Activated CD8-positive, alpha-beta memory T cell treated with anti-CD3 and anti-CD28 coated beads, Interleukin-2, amount 50 U/mL, for 1 hour (primary cell): ENCODE data around the gene AGAP1.

ENCODE experiments used
- DNase-seq: peaks from one replicate; pipeline ENCODE4 v3.0.0-alpha.2; 2020; ENCODE audit errors: extremely low read depth

AGAP1 gene

DNA sequence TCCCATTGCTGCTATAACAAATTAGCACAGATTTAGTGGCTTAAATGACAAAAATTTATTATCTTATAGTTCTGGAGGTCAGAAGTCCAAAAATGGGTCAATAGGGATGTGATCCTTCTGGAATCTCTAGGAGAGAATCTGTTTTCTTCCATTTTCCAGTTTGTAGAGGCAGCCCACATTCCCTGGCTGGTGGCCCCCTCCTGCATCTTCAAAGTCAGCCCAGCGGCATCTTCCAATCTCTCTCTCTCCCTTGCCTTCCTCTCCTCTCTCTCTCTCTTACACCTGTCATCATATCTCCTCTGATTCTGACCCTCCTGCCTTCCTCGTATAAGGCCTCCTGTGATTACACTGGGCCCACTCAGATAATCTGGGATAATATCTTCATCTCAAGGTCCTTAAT lies 3.9 kb upstream of the AGAP1 start:
- DNase-seq = no peak

DNA sequence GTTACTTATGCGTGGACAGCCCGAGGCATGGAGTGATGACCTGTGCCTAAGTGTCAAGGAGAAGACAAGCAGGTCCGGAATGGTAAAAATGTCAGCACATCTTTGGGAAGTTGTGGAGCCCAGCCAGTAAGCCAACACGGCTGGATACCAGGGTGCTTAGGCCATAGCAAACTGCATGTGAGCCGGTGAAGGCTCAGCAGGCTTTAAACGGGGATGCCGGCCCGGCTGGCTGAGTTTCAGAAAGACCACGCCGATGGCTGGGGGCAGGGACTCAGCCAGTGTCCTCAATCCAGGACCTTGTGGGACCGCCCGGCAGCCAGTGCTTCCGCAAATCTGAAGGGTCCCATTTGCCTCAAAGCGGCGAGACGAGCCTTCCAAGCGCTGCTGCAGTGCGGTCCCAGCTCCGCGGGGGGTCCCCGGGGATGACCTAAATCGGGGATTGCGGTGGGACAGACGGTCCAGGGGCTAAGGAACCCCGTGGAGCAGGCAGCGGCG lies 946 bp upstream of the AGAP1 start:
- DNase-seq = no peak

DNA sequence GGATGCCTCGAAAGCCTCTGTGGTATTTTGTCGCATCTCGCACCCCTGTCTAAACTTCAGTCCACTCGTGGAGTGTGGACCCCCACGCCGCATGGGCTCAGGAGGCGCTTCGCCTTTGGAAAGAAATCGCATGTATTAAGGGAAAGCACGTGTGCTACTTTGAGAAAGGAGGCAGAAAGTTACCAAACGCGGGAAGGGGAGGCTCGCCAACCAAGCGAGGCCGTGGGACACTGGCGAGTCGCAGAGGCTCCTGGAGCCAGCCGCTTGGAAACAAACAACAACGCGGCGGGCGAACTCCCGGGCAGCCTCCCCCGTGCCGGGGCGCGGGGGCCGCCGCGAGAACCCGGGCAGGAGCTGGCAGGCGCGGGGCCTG lies 455 bp upstream of the AGAP1 start:
- DNase-seq = no peak

- no peak for DNase-seq
Observed at GRCh38 chr2:235494716-235495372, 1.0 kb downstream of the AGAP1 start.

DNA sequence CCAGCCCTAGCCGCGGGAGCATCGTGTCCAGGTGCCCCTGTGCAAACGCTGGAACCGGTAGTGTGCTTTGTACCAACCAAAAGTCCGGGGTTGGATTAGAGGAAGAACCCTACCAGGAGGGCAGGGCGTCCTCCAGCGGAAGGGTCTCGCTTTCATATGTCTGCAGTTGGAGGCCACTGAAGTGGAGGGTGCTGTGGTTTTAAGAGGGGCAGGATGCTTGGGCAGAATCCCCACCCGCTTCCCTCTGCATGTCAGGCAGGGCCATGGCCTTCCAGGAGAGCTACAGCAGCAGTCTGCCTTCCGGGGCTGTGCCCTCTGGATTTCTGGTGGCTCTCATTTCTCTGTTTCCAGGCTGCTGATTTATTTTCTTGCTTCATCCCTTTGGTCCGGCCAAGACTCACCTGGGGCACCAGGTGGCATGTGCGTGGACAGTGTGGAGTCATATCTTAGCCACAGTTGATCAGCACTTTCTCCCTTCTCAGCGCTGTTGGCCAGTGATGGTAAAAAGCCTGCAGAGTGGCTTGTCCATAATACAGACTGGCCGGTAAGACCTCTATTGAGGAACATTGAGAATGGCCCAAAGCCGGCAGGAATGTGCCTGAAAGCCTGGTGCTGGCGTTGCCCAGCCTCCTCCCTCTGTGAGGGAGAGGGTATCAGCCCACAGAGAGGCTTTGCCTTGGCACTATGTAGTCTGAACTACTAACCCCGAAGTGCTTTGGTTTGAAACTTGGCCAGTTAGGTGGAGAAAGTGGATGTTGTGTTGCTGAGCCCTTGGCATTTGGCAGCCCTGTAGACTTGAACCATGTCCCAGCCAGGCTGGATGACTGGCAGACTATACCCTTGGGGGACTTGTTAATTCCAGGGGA lies 1.8 kb downstream of the AGAP1 start:
- no peak for DNase-seq

DNA sequence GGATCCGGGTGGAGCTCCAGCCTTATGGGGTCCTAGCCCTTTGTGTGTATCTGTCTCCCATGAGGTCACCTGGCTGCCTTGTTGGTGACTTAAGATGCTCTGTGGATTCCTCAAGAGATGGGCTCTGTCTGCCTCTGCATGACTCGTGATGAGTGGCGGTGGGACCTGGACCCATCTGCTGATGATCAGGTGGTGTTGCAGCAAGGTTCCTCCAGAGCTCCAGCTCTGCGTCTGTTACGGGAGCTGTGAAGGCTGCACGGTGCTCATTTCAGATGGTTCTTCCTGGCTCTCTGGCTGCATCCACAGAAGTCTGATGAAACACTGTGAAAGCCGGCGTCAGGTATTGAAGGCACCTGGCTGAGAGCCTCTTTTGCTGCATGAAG lies 2.4 kb downstream of the AGAP1 start:
- no peak for DNase-seq

GRCh38 chr2:235497096-235497495 lies 3.3 kb downstream of the AGAP1 start:
- DNase-seq = no peak

- no peak for DNase-seq
Observed at GRCh38 chr2:235498541-235498940, 4.7 kb downstream of the AGAP1 start.

GRCh38 chr2:235498946-235499812 lies 5.3 kb downstream of the AGAP1 start:
- DNase-seq = no peak

DNA sequence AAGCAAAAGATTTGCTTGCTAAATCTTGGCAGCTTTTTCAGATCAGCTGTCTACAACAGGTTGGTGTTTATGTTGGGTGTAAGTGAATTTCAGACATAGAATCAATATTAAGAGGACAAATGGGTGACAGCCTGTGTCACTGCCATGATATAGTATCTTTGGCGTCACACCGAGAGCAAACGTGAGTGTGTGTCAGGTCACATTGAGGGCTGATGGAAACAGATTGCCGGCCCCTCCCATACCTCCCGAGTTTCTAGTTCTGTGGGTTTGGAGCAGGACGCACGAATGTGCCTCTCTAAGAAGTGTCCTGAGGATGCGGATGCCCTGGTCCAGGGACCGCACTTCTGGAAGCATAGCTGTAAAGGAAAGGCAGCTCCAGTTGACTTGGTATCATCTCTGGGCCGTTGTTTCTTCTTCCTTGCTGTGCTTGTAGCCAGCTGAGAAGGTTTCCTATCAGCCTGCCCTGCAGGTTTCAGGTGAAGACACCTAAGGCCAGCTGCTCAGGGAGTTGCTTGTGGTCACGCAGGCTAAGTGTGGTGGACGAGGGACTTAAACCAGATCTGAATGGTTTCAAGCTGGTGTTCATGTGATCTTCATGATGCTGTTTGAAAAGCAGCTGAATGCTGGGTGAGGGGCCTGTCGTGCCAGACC lies 6.4 kb downstream of the AGAP1 start:
- no peak for DNase-seq

DNA sequence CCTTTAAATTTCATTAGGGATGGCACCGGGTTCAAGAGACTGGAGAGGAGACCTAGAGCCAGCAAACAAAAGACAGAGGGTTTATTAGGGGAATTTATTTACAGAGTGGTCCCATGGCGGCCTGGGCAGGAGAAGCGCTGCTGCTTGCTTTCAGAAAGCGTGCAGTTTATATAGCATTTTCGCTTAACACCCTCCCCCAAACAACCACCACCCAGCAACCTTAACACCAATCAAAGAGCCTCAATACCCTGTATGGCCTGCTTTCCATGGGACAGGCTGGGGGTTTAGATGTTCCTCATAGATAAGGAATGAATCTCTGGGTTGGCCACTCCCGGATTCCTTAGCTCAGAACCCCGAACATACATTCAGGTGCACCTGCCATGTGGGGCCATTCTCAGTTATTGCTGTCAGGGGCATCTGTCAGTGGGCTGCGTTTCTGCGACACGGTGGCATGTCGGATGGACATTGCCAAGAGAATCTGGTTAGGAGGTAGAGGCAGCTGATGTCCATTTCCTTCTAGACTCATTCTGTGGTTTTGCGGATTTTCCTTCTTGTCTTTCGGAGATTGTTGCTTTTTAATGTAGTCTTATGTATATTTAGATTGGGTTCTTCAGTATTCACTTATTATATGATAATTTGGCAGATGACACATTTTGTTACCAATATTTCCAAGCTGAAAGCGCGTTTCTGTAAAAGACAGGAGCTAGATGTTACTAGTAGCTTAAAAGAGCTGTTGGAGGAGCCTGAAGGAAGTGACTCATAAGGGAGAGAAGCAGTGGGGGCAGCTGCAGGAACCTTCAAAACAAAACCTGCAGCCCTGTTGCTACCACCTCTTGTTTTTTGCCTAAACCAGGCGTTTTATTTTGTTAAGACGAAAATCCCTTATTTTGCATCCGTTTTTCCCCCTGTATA lies 7.2 kb downstream of the AGAP1 start:
- no peak for DNase-seq

- no peak for DNase-seq
Observed at GRCh38 chr2:235501673-235502031, 7.8 kb downstream of the AGAP1 start.

DNA sequence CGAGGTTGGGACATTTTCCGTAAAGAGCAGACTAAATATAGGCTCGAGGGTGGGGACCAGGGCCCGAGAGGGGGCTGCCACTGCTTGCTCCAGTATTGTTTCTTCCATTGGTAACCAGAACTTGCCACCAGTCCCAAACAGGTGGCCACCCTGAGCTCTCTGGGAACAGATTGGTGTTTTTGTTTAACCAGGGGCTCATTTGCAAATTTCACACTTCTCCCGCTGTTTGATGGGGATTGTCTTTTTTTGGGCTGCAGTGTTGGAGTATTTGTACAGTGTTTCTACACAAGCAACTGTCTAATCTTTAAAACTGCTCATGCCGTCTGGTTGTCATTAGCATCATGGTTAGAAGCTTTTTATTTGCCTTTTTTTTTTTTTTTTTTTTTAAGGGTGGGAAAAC lies 8.5 kb downstream of the AGAP1 start:
- no peak for DNase-seq

DNA sequence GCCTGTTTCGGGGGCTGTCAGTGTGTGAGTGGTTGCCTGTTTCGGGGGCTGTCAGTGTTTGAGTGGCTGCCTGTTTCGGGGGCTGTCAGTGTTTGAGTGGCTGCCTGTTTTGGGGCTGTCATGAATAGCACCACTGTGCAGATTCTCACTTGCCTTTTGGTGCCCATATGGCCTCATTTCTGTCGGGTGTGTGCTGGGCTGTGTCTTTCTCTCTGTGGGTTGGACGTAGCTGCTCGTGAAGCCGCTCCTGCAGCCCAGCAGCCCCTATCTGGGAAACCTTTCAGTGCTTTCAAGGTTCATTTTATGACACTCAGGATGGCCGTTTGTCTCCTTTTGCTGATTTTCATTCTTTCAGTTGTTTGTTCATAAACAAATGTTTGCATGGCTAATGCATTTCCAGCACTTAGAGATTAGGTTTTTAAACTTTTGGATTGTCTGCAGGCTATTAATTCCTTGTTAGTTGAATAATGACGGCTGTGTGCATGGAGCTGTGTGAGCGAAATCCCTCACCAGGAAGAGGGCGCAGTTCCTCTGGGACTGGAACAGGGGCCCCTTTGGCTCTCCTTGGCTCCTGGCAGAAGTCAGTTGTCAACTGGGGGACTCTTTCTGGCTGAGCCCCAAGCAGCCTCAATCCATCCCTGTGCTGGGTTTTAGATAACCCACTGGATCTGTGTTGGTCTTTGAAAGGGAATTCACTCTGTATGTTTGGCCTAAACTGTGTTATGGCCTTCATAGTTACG lies 10.8 kb downstream of the AGAP1 start:
- DNase-seq = no peak

GRCh38 chr2:235505181-235505741 lies 11.4 kb downstream of the AGAP1 start:
- no peak for DNase-seq

- no peak for DNase-seq
Observed at GRCh38 chr2:235506291-235506996, 12.6 kb downstream of the AGAP1 start.

DNA sequence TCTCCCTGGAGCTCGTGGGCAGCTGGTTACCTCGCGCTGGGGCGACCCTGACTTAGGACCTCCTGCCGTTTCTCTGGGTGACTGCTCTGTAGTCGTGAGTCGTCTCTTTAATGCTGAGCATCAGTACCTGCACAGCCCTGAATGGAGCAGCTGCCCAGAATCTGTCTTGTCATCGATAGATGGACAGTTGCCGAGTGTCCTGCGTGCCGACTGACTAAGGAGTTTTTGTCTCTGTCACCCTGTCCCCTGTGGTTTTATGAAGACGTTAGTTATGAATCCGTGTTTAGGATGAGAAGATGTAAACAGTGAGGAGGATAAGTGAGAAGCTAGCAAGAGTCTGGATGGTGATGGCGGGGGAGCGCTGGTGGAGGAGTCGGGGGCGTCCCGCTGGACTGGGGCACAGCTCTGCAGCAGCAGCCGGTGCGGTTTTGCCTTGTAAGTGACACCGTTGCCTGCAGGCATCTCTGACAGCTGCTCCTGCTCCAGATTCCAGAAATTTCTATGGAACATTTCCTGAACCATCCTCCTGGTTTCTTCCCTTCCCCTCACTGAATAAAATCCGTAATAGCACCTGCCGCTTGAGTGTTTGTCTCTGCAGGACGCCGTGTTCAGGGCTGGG lies 13.3 kb downstream of the AGAP1 start:
- DNase-seq = no peak

DNA sequence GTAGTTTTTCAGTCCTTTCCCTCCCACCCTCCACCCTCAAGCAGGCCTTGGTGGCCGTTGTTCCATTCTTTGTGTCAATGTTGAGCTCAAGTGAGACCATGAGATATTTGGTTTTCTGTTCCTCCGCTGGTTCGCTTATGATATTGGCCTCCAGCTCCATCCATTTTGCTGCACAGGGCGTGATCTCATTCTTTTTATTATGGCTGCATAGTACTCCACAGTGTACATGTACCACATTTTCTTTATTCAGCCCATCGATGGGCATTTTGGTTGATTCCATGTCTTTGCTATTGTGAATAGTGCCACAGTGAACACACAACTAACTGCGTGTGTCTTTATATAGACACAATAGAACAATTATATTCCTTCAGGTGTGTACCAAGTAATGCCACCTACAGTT lies 14.1 kb downstream of the AGAP1 start:
- DNase-seq = no peak
